ENCODE results near the gene SLC13A4. TPM values are rescaled to one million over a fixed set of nuclear protein-coding genes. Genes with fewer than 3 reads are reported as not detected.

SLC13A4 gene
- total and polyA plus RNA-seq, 2 of the 13 experiments (the other 11 are each of a cell fraction or from before 2014, with no cell fraction given): 0.04 TPM; not detected in 1

DNA sequence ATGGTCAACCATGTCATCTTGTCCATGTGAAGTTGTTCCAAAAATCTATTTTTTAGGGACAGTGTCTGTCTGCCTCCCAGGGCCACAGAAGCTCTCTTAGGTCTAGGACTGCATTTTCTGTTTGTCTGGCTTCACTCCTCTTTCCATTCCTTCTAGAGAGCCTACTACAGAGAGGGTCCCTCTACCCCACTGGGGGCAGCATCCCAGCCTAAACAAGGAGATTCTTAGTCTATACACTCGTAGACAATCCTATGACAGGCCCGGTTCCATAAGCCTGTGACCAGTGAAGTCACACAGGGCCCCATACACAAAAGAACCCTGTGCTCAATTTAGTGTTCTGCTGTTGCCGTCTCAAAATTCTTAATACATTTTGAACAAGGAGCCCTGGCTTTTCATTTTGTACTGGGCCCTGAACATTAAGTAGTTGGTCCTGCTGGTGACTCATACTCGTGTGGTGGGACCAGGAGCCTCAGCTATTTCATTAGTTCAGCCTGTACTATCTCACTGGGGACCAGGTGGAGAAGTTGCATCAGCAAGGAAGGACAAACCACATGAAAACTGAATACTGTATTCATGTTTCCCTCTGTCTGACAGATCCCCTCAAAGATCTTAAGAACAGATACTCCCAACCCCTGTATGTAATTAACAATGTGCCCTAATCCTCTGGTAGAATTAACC, 44.1 kb upstream of the SLC13A4 start:
- no TSS peak for BruUV-seq (replicated peaks)
- in situ Hi-C loops (cut with HindIII; ENCODE audit: extremely low pct_ligation_motif_present, low pct_unique_long_range_greater_than_20kb): no loop called here
- 5% methylated on average over 4 of the region's 4 CpGs for WGBS (ENCODE audit: low lambda C conversion rate)

DNA sequence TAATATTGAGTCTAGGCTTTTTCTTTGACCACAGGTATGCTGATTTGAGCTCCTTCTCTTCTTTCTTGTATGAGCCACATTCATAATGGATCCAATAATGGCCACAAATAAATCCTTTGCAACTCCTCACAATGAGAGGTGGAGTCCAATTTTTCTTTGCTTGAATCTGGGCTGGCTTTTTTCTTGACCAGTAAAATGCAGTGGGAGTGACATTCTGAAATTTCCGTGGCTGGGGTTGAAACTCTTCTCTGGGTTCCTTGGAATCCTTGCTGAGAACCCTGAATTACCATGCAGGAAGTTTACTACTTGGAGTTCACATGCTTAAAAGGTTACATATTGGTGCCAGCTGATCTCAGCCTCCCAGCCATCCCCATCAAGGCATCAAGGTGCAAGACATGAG, 43.1 kb upstream of the SLC13A4 start:
- H3K27ac ChIP-seq (ENCODE audit: extremely low read length, insufficient read depth, low read length): no peak overlapping the region
- 0 out of 2 replicates have a peak, but pooled peaks cover 4% of the 10 kb centered on the region for H3K4me1 ChIP-seq (ENCODE audit: insufficient read depth, low read length)
- H3K4me3 ChIP-seq (replicated peaks in 1 of 3; ENCODE audit: insufficient read depth in 1 of 3, low read depth in 2 of 3, low read length in 3 of 3): no peak overlapping the region
- no TSS peak for BruUV-seq (replicated peaks)
- ChIA-PET CTCF (ENCODE audit: low intra/inter-chr PET ratio, low total read pairs) (no interaction called here), POLR2A (no interaction called here)
- no peak overlapping the region for H3K4me2 ChIP-seq (ENCODE audit: low read depth, low read length)
- no peaks in the 10 kb centered on the region for H3K79me2 ChIP-seq (ENCODE audit: insufficient read depth, low read length)
- 8% methylated on average over 1 of the region's 1 CpG for WGBS (ENCODE audit: low lambda C conversion rate)
- H2AFZ ChIP-seq (ENCODE audit: low read length): no peak overlapping the region
- H3K36me3 ChIP-seq (replicated peaks in 1 of 2; ENCODE audit: control insufficient read depth in 1 of 2, insufficient read depth in 2 of 2, low read length in 2 of 2): no peaks in the 10 kb centered on the region
- ATAC-seq (no peak), DNase-seq (ENCODE audit: low spot score) (no peak), FAIRE-seq (no peak)
- in situ Hi-C loops (cut with HindIII; ENCODE audit: extremely low pct_ligation_motif_present, low pct_unique_long_range_greater_than_20kb) (no loop called here), intact Hi-C loops (cut with micrococcal nuclease; ENCODE audit: unreplicated experiment) (no loop called here)
- H3K9me3 ChIP-seq (ENCODE audit: low read length): no peaks in the 10 kb centered on the region
- H4K20me1 ChIP-seq (ENCODE audit: insufficient read depth, low read length): no peaks in the 10 kb centered on the region
- no peak overlapping the region for H3K9ac ChIP-seq (ENCODE audit: insufficient read depth, low read depth, low read length)
- TF ChIP-seq ZNF430 (CRISPR knock-in tag; IDR thresholded peaks at IDR 0.05) (no peak), ZFP90 (CRISPR knock-in tag; IDR thresholded peaks at IDR 0.05; ENCODE audit: borderline replicate concordance) (no peak), ZFP36L1 (CRISPR knock-in tag; IDR thresholded peaks at IDR 0.05) (no peak), ZNF205 (CRISPR knock-in tag; IDR thresholded peaks at IDR 0.05) (no peak), LCORL (IDR thresholded peaks at IDR 0.05) (no peak), LCORL (CRISPR knock-in tag; IDR thresholded peaks at IDR 0.05) (no peak), KDM3A (CRISPR knock-in tag; IDR thresholded peaks at IDR 0.05; ENCODE audit: low read depth) (no peak), SMC3 (IDR thresholded peaks at IDR 0.05; ENCODE audit: low read length) (no peak), ZNF431 (CRISPR knock-in tag; IDR thresholded peaks at IDR 0.05; ENCODE audit: borderline replicate concordance, low read depth) (no peak), TAF1 (CRISPR knock-in tag; IDR thresholded peaks at IDR 0.05) (no peak), ZSCAN9 (CRISPR knock-in tag; IDR thresholded peaks at IDR 0.05; ENCODE audit: borderline replicate concordance) (no peak), KLF15 (CRISPR knock-in tag; IDR thresholded peaks at IDR 0.05; ENCODE audit: borderline replicate concordance) (no peak)
- TF ChIP-seq, protein P1, sequence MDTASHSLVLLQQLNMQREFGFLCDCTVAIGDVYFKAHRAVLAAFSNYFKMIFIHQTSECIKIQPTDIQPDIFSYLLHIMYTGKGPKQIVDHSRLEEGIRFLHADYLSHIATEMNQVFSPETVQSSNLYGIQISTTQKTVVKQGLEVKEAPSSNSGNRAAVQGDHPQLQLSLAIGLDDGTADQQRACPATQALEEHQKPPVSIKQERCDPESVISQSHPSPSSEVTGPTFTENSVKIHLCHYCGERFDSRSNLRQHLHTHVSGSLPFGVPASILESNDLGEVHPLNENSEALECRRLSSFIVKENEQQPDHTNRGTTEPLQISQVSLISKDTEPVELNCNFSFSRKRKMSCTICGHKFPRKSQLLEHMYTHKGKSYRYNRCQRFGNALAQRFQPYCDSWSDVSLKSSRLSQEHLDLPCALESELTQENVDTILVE (CRISPR knock-in tag; IDR thresholded peaks at IDR 0.05): no peak
- peaks cover 3 to 33% of the 10 kb centered on the region in 2 experiments; a peak in 4 of 5 replicates for H3K27me3 ChIP-seq (ENCODE audit: control insufficient read depth in 1 of 2, insufficient read depth in 2 of 2, low read length in 2 of 2)

More for the DNA sequence above, 44.1 kb upstream of the SLC13A4 start:
- no peak for FAIRE-seq
- H3K27me3 ChIP-seq (ENCODE audit: control insufficient read depth in 1 of 2, insufficient read depth in 2 of 2, low read length in 2 of 2): peaks cover 1 to 24% of the 10 kb centered on the region in 2 experiments; a peak in 2 of 5 replicates
- H3K4me1 ChIP-seq (ENCODE audit: insufficient read depth, low read length): 0 out of 2 replicates have a peak, but pooled peaks cover 4% of the 10 kb centered on the region
- H3K36me3 ChIP-seq (replicated peaks in 1 of 2; ENCODE audit: control insufficient read depth in 1 of 2, insufficient read depth in 2 of 2, low read length in 2 of 2): no peaks in the 10 kb centered on the region
- TF ChIP-seq FOSL2 (CRISPR knock-in tag; IDR thresholded peaks at IDR 0.05) (peak; percentile 12; the same call in 1 of the 2 replicates), POLR2A (IDR thresholded peaks at IDR 0.05; ENCODE audit: insufficient read depth in 1 of 2, low read depth in 2 of 2, low read length in 2 of 2) (no peak), CCDC6 (CRISPR knock-in tag; IDR thresholded peaks at IDR 0.05) (no peak), SMARCE1 (IDR thresholded peaks at IDR 0.05; ENCODE audit: borderline replicate concordance) (no peak), MIER3 (CRISPR knock-in tag; IDR thresholded peaks at IDR 0.05; ENCODE audit: borderline replicate concordance) (no peak), ZFP36L2 (CRISPR knock-in tag; IDR thresholded peaks at IDR 0.05) (no peak), ZZZ3 (CRISPR knock-in tag; IDR thresholded peaks at IDR 0.05; ENCODE audit: borderline replicate concordance) (no peak)
- no peaks in the 10 kb centered on the region for H3K9me3 ChIP-seq (ENCODE audit: low read length)
- no peak overlapping the region for H3K4me2 ChIP-seq (ENCODE audit: low read depth, low read length)
- H3K27ac ChIP-seq (ENCODE audit: extremely low read length, insufficient read depth, low read length): no peak overlapping the region
- intact Hi-C loops (cut with micrococcal nuclease; ENCODE audit: unreplicated experiment): no loop called here
- no peak overlapping the region for H3K9ac ChIP-seq (ENCODE audit: insufficient read depth, low read depth, low read length)
- POLR2A ChIA-PET: no interaction called here
- no peak for DNase-seq (ENCODE audit: low spot score)
- H3K79me2 ChIP-seq (ENCODE audit: insufficient read depth, low read length): no peaks in the 10 kb centered on the region
- no peak overlapping the region for H2AFZ ChIP-seq (ENCODE audit: low read length)
- H3K4me3 ChIP-seq (replicated peaks in 1 of 3; ENCODE audit: insufficient read depth in 1 of 3, low read depth in 2 of 3, low read length in 3 of 3): no peak overlapping the region
- CTCF ChIA-PET (ENCODE audit: low intra/inter-chr PET ratio, low total read pairs): no interaction called here
- no peak; the same call in 2 of the 3 replicates for ATAC-seq
- H4K20me1 ChIP-seq (ENCODE audit: insufficient read depth, low read length): no peaks in the 10 kb centered on the region

Data from HepG2 (cell line).